Measurements from ENCODE around the gene TMEM269. TPM values are rescaled to one million over a fixed set of nuclear protein-coding genes. Genes with fewer than 3 reads are reported as not detected.

TMEM269 gene
- total RNA-seq, 2 donors from 2014 or later, result 0.20 to 0.66 TPM

DNA sequence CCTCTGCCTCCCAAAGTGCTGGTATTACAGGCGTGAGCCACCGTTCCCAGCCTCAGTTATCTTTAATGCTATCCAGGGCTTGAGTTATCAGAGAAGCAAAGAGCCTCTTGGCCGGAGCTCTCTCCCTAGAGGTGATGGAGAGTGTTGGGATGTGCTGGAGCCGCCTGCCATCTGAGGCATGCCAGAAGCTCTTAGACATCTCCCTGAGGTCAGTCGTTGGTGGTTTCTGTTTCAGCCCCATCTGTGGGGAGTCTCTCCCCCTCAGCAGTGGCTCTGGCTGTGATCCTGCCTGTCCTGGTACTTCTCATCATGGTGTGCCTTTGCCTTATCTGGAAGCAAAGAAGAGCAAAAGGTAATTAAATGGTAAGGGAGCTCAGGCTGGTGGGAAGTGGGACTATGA lies 50.0 kb downstream of the TMEM269 start:
- Mint-ChIP-seq H3K36me3 (ENCODE audit: low read depth) (no peaks in the 10 kb centered on the region), H3K27ac (no peak overlapping the region), H3K4me3 (no peak overlapping the region), H3K4me1 (peaks cover 30% of the 10 kb centered on the region), H3K9me3 (no peaks in the 10 kb centered on the region), H3K27me3 (ENCODE audit: insufficient read depth) (peaks cover 2% of the 10 kb centered on the region)
- H3K9ac ChIP-seq (ENCODE audit: extremely low read depth, low read length, poor library complexity, severe bottlenecking), result no peak overlapping the region
- WGBS, 2 experiments (ENCODE audit: insufficient coverage in 1 of 2, insufficient read length in 1 of 2), result 94 to 100% methylated on average over 3 to 5 of the region's 5 CpGs
- TF ChIP-seq, protein P1, sequence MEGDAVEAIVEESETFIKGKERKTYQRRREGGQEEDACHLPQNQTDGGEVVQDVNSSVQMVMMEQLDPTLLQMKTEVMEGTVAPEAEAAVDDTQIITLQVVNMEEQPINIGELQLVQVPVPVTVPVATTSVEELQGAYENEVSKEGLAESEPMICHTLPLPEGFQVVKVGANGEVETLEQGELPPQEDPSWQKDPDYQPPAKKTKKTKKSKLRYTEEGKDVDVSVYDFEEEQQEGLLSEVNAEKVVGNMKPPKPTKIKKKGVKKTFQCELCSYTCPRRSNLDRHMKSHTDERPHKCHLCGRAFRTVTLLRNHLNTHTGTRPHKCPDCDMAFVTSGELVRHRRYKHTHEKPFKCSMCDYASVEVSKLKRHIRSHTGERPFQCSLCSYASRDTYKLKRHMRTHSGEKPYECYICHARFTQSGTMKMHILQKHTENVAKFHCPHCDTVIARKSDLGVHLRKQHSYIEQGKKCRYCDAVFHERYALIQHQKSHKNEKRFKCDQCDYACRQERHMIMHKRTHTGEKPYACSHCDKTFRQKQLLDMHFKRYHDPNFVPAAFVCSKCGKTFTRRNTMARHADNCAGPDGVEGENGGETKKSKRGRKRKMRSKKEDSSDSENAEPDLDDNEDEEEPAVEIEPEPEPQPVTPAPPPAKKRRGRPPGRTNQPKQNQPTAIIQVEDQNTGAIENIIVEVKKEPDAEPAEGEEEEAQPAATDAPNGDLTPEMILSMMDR (conservative IDR thresholded peaks at IDR 0.05), result no peak
- H3K27me3 ChIP-seq (ENCODE audit: control insufficient read depth, insufficient read depth, low read length, poor library complexity, severe bottlenecking), result no peaks in the 10 kb centered on the region
- no peak overlapping the region for H3K27ac ChIP-seq (ENCODE audit: low read depth, low read length)
- H3K4me1 ChIP-seq (ENCODE audit: control insufficient read depth, insufficient read depth, low read length), result peaks cover 12% of the 10 kb centered on the region
- no peaks in the 10 kb centered on the region for H3K36me3 ChIP-seq (ENCODE audit: control insufficient read depth, insufficient read depth, low read length)
- no peak overlapping the region for H3K4me3 ChIP-seq (ENCODE audit: low read length)
- H3K9me3 ChIP-seq (ENCODE audit: control insufficient read depth, low read length), result no peaks in the 10 kb centered on the region
- DNase-seq, result no peak

DNA sequence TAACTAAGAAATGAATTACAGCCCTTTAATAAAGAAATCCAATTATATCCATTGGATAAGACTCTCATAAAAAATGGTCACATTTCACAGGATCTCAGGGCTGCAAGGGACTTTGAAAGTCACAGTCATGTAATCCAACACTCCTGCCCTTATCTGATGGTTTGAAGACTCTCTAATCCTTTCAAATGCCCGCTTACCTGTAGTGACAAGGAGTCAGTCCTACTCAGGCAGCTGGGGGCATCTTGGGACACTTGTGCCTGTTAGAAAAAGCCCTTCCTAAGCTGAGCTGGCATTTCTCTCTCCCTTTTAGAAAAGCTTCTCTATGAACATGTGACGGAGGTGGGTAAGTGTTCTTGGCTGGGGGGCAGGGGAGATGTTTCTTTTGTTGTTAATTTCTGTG lies 50.6 kb downstream of the TMEM269 start:
- Histone ChIP-seq H3K27me3 (ENCODE audit: control insufficient read depth, insufficient read depth, low read length, poor library complexity, severe bottlenecking) (no peaks in the 10 kb centered on the region), H3K4me1 (ENCODE audit: control insufficient read depth, insufficient read depth, low read length) (peaks cover 12% of the 10 kb centered on the region), H3K4me3 (ENCODE audit: low read length) (no peak overlapping the region), H3K36me3 (ENCODE audit: control insufficient read depth, insufficient read depth, low read length) (no peaks in the 10 kb centered on the region), H3K9ac (ENCODE audit: extremely low read depth, low read length, poor library complexity, severe bottlenecking) (no peak overlapping the region), H3K27ac (ENCODE audit: low read depth, low read length) (no peak overlapping the region), H3K9me3 (ENCODE audit: control insufficient read depth, low read length) (no peaks in the 10 kb centered on the region)
- 78% methylated on average over 1 of the region's 2 CpGs; no CpG with 5 or more reads in 1 of the 2 experiments for WGBS, 2 experiments (ENCODE audit: insufficient coverage in 1 of 2, insufficient read length in 1 of 2)
- no peak for DNase-seq
- H3K27me3 Mint-ChIP-seq (ENCODE audit: insufficient read depth), result peaks cover 2% of the 10 kb centered on the region
- no peaks in the 10 kb centered on the region for H3K36me3 Mint-ChIP-seq (ENCODE audit: low read depth)
- H3K27ac Mint-ChIP-seq, result no peak overlapping the region
- no peak overlapping the region for H3K4me3 Mint-ChIP-seq
- peaks cover 33% of the 10 kb centered on the region for H3K4me1 Mint-ChIP-seq
- no peaks in the 10 kb centered on the region for H3K9me3 Mint-ChIP-seq
- TF ChIP-seq, protein P1 (conservative IDR thresholded peaks at IDR 0.05), result no peak

DNA sequence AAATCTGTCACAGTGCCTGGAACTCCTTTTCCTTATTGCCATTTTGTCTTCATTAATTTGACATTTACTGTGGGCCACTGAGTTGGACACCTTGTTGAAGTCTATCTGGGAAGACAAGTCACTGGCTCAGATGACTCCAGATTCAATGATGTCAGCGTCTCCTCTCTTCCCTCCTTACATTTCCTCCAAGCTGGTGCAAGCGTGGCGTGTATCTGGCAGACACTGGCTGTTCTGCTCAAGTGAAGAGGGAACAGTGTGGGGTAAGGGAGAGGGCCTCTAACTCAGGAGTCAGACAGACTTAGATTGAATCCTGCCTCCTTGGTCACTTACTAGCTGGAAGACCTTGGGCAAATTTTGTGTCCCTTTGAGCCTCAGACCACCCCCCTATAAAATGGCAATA lies 52.9 kb downstream of the TMEM269 start:
- H3K9me3 ChIP-seq (ENCODE audit: control insufficient read depth, low read length), result peaks cover 6% of the 10 kb centered on the region
- Mint-ChIP-seq H3K36me3 (ENCODE audit: low read depth) (peaks cover 10% of the 10 kb centered on the region), H3K9me3 (no peaks in the 10 kb centered on the region), H3K27ac (no peak overlapping the region), H3K27me3 (ENCODE audit: insufficient read depth) (peaks cover 2% of the 10 kb centered on the region), H3K4me1 (peaks cover 24% of the 10 kb centered on the region), H3K4me3 (no peak overlapping the region)
- no peak overlapping the region for H3K27ac ChIP-seq (ENCODE audit: low read depth, low read length)
- H3K36me3 ChIP-seq (ENCODE audit: control insufficient read depth, insufficient read depth, low read length), result no peaks in the 10 kb centered on the region
- no peak overlapping the region for H3K4me3 ChIP-seq (ENCODE audit: low read length)
- H3K9ac ChIP-seq (ENCODE audit: extremely low read depth, low read length, poor library complexity, severe bottlenecking), result no peak overlapping the region
- no peak for DNase-seq
- TF ChIP-seq, protein P1 (conservative IDR thresholded peaks at IDR 0.05), result no peak
- 67% methylated on average over 3 of the region's 3 CpGs; no CpG with 5 or more reads in 1 of the 2 experiments for WGBS, 2 experiments (ENCODE audit: insufficient coverage in 1 of 2, insufficient read length in 1 of 2)
- H3K27me3 ChIP-seq (ENCODE audit: control insufficient read depth, insufficient read depth, low read length, poor library complexity, severe bottlenecking), result no peaks in the 10 kb centered on the region
- peaks cover 9% of the 10 kb centered on the region for H3K4me1 ChIP-seq (ENCODE audit: control insufficient read depth, insufficient read depth, low read length)
